ENCODE data around the gene PSEN1.
"Not testable (repeated sequence)": the region's sequence is repeated elsewhere in the genome, so short reads cannot be mapped to it uniquely, and the experiment has no call there.

PSEN1 gene

DNA sequence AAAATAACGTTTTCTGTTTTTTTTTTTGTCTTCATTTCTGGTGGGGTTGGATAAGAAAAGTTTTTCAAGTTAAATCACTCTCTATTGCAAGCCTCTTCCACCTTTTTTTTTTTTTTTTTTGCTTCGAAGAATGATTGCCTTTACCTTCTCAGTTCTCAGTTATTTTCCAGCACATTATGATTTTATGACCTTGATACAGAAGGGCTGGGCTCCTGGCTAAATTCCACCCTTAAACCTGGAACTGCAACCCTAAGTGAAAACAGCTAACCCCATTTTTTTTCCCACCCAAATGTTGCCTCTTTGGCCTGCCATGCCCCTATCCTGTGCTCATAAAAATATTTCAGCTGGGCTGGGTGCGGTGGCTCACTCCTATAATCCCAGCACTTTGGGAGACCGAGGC is 31.4 kb downstream of the PSEN1 start:
- no peak for DNase-seq

DNA sequence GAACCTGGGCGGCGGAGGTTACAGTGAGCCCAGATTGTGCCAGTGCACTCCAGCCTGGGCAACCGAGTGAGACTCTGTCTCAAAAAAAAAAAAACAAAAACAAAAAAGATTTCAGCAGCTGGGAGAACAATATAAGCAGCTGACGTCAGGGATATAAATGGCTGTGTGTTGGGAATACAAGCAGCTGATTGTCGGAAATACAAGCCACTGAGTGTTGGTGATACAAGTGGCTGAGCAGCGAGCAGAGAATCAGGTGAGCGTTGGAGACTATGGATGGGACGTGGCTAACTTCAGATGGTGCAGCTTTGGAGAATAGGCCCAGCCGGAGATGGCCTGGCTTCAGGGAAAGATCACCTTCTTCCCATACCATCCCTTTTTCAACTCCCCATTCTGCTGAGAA is 32.0 kb downstream of the PSEN1 start:
- DNase-seq = no peak

DNA sequence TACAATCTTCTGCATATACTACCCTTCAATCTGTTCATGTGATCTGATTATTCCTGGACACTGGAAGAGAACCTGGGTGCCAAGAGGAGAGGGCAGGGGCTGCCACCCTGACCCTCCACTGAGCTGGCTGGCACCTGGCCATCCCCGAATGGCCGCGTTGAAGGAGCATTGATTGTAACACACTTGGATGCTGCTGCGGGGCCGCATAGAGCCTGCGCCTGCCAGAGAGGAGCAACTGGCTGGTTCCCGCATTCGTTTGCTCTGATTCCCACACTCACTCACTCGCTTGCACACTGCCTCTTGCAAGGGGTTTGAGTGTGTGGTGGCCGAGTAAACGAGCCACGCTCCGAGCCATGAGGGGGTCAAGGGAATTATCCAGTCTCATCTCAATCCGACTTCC is 32.4 kb downstream of the PSEN1 start:
- DNase-seq = no peak

DNA sequence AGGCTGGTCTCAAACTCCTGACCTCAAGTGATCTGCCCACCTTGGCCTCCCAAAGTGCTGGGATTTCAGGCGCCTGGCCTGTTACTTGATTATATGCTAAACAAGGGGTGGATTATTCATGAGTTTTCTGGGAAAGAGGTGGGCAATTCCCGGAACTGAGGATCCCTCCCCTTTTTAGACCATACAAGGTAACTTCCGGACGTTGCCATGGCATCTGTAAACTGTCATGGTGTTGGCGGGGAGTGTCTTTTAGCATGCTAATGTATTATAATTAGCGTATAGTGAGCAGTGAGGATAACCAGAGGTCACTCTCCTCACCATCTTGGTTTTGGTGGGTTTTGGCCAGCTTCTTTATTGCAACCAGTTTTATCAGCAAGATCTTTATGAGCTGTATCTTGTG is 33.5 kb downstream of the PSEN1 start:
- DNase-seq = not testable (repeated sequence)

DNA sequence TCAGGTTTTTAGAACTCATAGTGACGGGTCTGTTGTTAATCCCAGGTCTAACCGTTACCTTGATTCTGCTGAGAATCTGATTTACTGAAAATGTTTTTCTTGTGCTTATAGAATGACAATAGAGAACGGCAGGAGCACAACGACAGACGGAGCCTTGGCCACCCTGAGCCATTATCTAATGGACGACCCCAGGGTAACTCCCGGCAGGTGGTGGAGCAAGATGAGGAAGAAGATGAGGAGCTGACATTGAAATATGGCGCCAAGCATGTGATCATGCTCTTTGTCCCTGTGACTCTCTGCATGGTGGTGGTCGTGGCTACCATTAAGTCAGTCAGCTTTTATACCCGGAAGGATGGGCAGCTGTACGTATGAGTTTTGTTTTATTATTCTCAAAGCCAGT is 34.4 kb downstream of the PSEN1 start:
- no peak for DNase-seq

DNA sequence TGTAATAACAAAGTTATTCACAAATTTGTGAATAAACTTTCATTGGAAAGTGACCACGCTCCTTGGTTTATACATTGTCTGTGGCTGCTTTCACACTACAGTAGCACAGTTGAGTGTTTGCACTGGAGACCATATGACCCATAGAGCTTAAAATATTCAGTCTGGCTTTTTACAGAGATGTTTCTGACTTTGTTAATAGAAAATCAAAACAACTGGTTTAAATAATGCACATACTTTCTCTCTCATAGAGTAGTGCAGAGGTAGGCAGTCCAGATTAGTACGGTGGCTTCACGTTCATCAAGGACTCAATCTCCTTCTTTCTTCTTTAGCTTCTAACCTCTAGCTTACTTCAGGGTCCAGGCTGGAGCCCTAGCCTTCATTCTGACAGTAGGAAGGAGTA is 36.2 kb downstream of the PSEN1 start:
- no peak for DNase-seq

DNA sequence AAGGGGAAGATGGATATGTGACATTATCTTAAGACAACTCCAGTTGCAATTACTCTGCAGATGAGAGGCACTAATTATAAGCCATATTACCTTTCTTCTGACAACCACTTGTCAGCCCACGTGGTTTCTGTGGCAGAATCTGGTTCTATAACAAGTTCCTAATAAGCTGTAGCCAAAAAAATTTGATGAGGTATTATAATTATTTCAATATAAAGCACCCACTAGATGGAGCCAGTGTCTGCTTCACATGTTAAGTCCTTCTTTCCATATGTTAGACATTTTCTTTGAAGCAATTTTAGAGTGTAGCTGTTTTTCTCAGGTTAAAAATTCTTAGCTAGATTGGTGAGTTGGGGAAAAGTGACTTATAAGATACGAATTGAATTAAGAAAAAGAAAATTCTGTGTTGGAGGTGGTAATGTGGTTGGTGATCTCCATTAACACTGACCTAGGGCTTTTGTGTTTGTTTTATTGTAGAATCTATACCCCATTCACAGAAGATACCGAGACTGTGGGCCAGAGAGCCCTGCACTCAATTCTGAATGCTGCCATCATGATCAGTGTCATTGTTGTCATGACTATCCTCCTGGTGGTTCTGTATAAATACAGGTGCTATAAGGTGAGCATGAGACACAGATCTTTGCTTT is 36.9 kb downstream of the PSEN1 start:
- DNase-seq = no peak

DNA sequence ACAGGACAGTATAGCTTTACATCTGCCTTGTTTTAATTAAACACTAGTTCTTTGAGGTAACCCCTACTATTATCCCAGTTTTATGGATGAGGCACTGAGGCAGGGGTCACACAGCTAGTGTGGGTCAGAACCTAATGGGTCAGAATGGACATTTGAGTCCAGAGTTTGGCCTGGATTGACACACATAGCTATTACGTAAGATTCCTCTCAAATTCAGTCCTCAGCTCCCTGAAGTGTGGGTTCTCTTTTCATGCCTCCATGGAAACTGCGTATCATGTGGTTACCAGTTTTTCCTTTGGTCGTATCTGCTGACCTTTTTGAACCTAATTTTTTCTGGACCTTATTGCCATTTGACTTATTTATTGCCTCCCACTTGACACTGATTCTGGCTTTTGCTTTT is 40.4 kb downstream of the PSEN1 start:
- no peak for DNase-seq

DNA sequence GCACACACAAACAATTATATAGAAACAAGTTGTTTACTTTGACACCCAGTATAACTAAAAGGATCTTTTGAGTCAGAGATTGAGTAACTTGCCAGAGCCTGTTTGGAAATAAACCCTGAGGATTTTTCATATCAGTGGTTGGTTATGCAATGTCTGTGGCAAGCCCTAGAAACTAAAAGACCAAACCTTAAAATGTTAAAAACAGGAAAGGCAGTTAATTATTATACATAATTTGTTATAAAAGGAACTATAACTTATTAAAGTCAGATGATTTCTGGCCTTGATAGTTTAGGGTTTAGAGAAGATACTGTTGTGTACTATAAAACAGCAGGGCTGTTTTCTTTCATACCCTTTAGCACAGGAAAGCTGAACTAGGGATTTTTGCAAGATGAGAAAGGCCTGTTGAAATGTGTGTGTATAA is 44.1 kb downstream of the PSEN1 start:
- no peak for DNase-seq

DNA sequence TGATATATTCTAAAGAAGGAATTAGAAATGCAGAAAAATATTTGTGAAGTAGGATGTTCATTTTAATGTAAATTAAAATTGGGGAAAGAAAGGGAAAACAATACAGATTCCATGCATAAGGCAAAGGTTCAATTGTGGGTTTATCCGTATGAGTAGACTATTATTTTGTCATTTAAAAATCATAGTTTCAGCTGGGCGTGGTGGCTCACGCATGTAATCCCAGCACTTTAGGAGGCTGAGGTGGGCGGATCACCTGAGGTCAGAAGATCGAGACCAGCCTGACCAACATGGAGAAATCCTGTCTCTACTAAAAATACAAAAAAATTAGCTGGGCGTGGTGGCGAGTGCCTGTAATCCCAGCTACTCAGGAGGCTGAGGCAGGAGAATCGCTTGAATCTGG is 44.7 kb downstream of the PSEN1 start:
- not testable (repeated sequence) for DNase-seq

DNA sequence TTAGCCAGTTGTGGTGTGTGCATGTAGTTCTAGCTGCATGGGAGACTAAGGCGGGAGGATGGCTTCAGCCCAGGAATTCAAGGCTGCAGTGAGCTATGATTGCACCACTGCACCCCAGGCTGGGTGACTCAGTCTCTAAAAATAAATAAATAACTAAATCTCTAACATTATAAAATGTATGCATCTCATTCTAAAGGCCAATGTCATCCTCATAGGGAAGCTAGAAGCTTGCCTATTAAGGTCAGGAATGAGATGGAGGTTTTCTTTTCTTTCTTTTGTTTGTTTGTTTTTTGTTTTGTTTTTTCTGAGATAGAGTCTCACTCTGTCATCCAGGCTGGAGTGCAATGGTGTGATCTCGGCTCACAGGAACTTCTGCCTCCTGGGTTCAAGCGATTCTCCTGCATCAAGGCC is 52.2 kb downstream of the PSEN1 start:
- DNase-seq = no peak

DNA sequence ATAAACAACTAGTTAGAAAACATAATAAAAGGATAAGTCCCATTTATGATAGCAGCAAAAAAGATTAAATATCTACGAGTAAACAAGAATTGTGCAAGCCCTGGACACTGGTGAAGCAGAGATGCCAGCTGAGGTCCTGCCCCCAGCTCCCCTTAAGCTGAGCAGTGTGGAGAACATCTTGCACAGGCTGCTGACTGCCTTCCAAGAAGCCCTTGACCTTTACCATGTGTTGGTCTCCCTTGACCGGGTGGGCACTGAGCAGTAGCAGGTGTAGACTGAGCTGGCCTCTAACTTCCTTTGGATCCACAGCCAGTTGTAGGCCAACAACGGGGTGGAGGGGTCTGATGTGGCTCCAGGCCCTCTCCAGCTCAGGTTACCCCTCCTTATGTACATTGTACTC is 53.3 kb downstream of the PSEN1 start:
- DNase-seq = no peak

DNA sequence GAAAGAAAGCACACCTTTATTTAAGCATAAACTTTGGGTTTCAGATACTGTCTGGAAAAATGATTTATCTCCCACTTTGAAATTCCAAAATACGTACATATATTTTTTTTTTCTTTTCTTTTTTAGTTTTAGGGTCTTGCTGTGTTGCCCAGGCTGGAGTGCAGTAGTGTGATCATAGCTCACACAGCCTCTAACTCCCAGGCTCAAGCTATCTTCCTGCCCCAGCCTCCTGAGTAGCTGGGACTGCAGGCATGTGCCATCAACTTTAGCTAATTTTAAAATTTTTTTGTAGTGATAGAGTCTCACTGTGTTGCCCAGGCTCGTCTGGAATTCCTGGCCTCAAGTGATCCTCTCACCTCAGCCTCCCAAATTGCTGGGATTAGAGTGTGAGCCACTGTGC is 55.1 kb downstream of the PSEN1 start:
- DNase-seq = no peak

DNA sequence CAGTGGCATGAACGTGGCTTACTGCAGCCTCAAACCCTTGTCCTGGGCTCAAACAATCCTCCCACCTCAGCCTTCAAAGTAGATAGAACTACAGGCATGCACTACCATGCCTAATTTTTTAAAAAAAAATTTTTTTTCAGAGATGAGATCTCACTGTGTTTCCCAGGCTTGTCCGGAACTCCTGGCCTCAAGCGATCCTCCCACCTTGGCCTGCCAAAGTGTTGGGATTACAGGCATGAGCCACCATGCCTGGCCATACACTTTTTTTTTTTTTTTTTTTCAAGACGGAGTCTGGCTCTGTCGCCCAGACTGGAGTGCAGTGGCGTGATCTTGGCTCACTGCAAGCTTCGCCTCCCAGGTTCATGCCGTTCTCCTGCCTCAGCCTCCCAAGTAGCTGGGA is 58.0 kb downstream of the PSEN1 start:
- not testable (repeated sequence) for DNase-seq

DNA sequence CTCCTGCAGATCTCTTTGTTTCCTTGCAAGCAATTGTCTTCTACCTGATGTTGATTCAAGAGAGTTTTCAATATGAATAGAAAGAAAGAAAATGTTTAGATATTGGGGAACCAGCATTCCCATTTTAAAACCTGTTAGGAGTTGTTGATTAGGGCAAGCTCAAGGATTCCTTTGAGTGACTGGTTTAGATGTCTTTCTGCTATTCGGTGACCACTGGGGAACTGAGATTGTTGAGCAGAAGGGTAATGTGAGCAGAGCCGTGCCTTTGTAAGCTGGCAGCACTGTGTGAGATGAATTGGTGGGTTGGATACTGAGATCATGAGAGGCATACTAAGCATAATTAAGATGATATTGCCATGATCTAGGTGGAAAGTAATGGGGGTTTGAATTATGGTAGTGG is 61.9 kb downstream of the PSEN1 start:
- no peak for DNase-seq

DNA sequence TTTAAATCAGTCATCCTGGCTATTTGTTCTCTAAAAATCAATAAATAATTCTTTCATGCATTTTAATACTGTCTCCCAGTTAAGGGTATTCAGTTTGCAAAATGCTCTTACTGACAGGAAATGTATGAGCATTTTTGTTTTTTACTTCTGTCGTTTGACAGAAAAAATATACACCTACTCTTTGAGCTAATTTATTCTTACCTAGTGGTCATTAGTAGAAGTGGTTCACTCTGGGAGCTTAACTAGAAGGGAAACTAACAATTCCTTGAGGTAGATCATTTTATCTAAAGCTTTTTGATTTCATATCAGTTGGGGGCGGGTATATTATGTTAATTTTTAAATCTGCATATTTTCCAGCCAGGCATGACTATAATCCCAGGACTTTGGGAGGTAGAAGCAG is 67.2 kb downstream of the PSEN1 start:
- no peak for DNase-seq

DNA sequence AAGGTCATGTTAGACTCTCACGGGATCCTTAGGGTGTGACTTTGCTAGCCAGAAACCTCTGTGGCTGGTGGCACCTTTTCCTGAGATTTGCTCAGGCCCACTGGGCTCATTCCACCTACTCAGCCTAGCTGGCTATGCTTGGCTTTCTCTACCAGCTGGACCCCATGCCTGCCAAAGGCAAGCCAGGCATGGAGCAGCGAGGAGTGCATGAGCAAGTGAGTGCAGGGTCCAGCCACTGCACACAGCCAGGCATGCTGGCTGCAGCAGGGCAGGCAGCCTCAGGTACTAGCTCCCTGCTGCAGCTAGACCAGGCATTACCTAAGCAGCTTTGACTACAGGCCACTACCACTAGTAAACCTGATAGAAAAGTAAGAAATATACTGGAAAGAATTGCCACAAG is 71.3 kb downstream of the PSEN1 start:
- DNase-seq = no peak

DNA sequence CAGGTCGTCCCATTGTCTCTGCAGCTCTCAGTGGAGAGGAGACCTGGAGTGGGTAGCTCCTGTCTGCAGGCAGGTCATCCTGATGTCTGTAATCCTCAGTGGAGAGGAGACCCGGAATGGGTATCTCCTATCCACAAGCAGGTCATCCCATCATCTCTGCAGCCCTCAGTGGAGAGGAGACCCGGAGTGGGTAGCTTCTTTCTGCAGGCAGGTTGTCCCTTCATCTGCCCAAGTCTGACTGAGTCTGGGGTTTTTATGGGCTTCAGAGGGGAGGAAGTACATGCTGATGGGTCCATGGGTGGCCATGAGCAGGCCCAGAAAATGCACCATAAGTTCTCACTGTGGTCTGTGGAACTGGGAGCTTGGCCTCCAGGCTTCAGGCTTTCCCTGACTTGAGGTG is 72.1 kb downstream of the PSEN1 start:
- no peak for DNase-seq

DNA sequence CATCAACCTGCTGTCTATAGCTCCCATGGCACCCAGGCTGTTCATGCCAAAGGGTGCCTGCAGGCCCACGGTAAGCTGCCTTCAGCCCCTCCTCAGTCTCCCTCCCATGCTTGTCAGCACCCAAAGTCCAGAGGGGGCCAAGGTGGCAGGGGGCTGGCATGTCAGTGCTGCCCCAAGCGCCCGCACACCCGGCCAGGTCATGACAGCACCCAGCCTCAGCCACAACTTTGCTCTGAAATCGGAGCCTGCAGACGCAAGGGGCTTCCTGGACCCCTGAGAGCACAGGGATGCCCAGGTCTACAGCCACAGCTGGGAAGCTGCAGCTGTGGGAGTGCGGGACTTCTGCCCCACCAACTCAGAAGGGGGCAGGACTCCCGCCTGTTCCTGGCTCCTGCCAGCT is 72.5 kb downstream of the PSEN1 start:
- DNase-seq = no peak

DNA sequence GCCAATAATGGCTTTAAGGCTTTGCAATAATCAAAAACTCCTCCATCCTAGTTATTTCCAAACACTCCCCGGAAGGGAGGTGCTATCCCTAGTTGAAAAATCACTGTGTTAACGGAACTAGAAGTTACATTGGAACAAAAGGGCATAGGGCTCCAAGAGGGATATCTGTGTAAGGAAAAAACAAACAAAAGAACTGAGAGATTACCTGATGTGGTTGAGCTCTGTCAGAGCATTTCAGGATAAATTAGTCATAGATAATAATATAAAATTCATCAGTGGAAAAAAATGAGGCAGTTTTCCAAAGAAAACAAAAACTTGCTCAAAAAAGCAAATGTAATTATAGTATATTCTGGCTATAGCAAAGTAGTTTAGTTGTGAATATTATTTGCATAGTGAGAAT is 73.6 kb downstream of the PSEN1 start:
- DNase-seq = no peak

DNA sequence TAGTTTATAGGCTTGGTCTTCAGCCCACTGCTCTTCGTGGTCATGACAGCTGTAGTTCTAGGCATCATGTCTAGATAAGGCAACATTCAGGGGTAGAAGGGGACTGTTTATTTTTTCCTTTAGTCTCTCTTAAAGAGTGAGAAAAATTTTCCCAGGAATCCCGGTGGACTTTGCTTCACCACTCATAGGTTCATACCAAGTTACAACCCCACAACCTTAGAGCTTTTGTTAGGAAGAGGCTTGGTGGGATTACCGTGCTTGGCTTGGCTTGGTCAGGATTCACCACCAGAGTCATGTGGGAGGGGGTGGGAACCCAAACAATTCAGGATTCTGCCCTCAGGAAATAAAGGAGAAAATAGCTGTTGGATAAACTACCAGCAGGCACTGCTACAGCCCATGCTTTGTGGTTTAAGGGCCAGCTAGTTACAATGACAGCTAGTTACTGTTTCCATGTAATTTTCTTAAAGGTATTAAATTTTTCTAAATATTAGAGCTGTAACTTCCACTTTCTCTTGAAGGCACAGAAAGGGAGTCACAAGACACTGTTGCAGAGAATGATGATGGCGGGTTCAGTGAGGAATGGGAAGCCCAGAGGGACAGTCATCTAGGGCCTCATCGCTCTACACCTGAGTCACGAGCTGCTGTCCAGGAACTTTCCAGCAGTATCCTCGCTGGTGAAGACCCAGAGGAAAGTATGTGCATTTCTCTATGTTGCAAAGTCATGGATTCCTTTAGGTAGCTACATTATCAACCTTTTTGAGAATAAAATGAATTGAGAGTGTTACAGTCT is 75.1 kb downstream of the PSEN1 start:
- DNase-seq = no peak

DNA sequence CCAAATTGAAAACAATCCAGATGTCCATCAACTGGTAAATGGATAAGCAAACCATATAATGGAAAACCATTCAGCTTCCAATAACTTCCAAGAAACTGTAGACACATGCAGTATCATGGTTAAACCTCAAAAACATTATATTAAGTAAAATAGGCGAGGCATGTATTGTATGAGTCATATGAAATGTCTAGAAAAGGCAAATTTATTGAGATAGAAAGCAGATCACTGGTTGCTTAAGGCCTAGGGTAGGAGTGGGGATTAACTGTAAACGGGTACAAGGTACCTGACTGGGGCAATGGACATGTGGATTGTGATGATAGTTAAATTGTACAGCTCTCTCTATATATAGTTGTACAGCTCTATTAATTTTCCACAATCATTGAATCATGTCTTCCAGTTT is 79.7 kb downstream of the PSEN1 start:
- no peak for DNase-seq

DNA sequence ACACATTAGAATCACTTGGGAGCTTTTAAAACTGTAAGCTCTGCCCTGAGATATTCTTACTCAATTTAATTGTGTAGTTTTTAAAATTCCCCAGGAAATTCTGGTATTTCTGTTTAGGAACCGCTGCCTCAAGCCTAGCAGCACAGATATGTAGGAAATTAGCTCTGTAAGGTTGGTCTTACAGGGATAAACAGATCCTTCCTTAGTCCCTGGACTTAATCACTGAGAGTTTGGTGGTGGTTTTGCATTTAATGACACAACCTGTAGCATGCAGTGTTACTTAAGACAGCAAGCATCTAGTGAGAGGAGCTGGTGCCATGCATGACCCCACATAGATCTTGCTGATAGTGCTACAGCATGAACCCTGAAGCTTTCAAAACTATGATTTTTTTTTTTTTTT is 81.1 kb downstream of the PSEN1 start:
- no peak for DNase-seq

DNA sequence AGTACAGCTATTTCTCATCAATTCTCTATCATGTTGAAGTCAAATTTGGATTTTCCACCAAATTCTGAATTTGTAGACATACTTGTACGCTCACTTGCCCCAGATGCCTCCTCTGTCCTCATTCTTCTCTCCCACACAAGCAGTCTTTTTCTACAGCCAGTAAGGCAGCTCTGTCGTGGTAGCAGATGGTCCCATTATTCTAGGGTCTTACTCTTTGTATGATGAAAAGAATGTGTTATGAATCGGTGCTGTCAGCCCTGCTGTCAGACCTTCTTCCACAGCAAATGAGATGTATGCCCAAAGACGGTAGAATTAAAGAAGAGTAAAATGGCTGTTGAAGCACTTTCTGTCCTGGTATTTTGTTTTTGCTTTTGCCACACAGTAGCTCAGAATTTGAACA is 83.8 kb downstream of the PSEN1 start:
- no peak for DNase-seq

DNA sequence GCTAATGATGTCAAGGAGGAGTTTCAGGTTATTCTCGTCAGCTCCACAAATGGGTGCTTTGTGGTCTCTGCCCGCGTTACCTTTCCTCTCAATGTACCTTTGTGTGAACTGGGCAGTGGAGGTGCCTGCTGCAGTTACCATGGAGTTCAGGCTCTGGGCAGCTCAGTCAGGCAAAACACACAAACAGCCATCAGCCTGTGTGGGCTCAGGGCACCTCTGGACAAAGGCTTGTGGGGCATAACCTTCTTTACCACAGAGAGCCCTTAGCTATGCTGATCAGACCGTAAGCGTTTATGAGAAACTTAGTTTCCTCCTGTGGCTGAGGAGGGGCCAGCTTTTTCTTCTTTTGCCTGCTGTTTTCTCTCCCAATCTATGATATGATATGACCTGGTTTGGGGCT is 84.3 kb downstream of the PSEN1 start:
- DNase-seq = no peak
